Measurements from ENCODE around the gene FUOM. TPM values are rescaled to one million over a fixed set of nuclear protein-coding genes. Genes with fewer than 3 reads are reported as not detected.

Gene FUOM
- total and polyA plus RNA-seq, 9 of the 15 experiments (the other 6 are each of a cell fraction or from before 2014, with no cell fraction given), result 1.8 to 96.1 (median 27.0) TPM

DNA sequence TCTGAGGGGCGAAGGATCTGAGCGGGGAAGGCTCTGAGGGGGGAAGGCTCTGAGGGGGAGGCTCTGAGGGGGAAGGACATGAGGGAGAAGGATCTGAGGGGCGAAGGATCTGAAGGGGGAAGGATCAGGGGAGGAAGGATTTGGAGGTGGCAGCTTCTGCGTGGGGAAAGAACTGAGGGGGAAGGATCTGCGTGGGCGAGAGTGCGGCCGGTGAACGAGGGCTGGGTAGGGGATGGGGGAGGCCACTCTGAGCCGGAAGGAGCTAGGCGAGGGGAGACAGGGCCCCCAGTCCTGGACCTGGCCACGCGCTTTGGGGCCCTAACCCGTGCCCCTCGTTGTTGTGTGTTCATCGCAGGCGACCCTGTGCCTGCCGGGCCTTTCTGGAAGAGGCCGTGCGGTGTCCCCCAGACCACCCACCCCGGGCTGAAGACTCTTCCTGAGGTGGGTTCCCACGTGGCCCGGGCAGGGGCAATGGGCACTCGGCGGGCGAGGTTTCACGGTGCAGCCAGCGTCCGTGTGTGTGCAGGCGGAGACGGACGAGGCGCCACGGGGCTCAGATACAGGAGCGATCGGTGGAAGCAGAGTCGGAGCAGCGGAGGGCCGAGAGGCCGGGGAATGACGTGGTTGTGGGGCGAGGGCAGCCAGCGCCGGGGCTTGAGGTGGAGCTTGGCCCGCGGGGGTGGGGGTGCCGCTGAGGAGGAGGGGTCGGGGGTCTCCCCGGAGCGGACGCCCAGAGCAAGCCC is 23.1 kb downstream of the FUOM start:
- peak; percentile 88 for TF ChIP-seq EGR1 (conservative IDR thresholded peaks at IDR 0.05)
- no peak for TF ChIP-seq ZNF699 (CRISPR knock-in tag; IDR thresholded peaks at IDR 0.05; ENCODE audit: insufficient replicate concordance)
- peaks cover 0 to 31% of the 10 kb centered on the region in 2 experiments; a peak in 2 of 5 replicates for H3K4me1 ChIP-seq (replicated peaks in 1 of 2; ENCODE audit: control insufficient read depth in 2 of 2, insufficient read depth in 2 of 2, low read length in 2 of 2)
- WGBS (ENCODE audit: insufficient coverage, low coverage, missing lambda C conversion rate), result 8% methylated on average over 12 of the region's 51 CpGs
- CTCF ChIA-PET (ENCODE audit: low intra/inter-chr PET ratio), result no interaction called here
- FAIRE-seq (no peak), DNase-seq (ENCODE audit: extremely low read depth in 1 of 4, low spot score in 3 of 4) (no peak), ATAC-seq (peak; percentile 68)
- H3K79me2 ChIP-seq (ENCODE audit: control insufficient read depth, insufficient read depth, low read length), result no peaks in the 10 kb centered on the region
- H2AFZ ChIP-seq (ENCODE audit: low read depth, low read length), result 0 out of 2 replicates have a peak overlapping the region, but pooled peaks have one; percentile 24
- 0 out of 4 replicates have a peak overlapping the region, but pooled peaks of 1 of the 2 experiments have one; percentile 35 for H3K9ac ChIP-seq (ENCODE audit: insufficient read depth in 1 of 2, low read depth in 2 of 2, low read length in 2 of 2)
- no peaks in the 10 kb centered on the region for H3K36me3 ChIP-seq (ENCODE audit: control insufficient read depth, insufficient read depth, low read length)
- intact Hi-C loops (cut with micrococcal nuclease) (no loop called here), in situ Hi-C loops (cut with MboI) (loop anchor here (5.0 kb wide), 1 partner anchor 163 kb away; no protein-coding TSS in a partner anchor)
- no peaks in the 10 kb centered on the region for H3K9me1 ChIP-seq (ENCODE audit: control insufficient read depth, insufficient read depth, low read length)
- POLR2A ChIA-PET, result no interaction called here
- no TSS peak for BruUV-seq (replicated peaks)
- 0 out of 2 replicates have a peak overlapping the region, but pooled peaks have one; percentile 33 for H3K4me2 ChIP-seq (ENCODE audit: insufficient read depth, low read length)
- no peaks in the 10 kb centered on the region for H4K20me1 ChIP-seq (replicated peaks; ENCODE audit: control insufficient read depth, insufficient read depth, low read length)
- H3K27me3 ChIP-seq (ENCODE audit: control insufficient read depth in 2 of 2, insufficient read depth in 2 of 2, low read length in 2 of 2), result peaks cover 8 to 12% of the 10 kb centered on the region in 2 experiments; a peak in 4 of 5 replicates
- peak overlapping the region; percentile 22 for H3K4me3 ChIP-seq
- H3K27ac ChIP-seq (ENCODE audit: extremely low read depth, low read depth, low read length), result no peak overlapping the region
- no peaks in the 10 kb centered on the region for H3K9me3 ChIP-seq (replicated peaks; ENCODE audit: control insufficient read depth, insufficient read depth, low read depth, low read length)

- in situ Hi-C loops (cut with MboI), result loop anchor here (5.0 kb wide), 1 partner anchor 164 kb away; no protein-coding TSS in a partner anchor
- H3K4me1 ChIP-seq (replicated peaks in 1 of 2; ENCODE audit: control insufficient read depth in 2 of 2, insufficient read depth in 2 of 2, low read length in 2 of 2), result peaks cover 0 to 37% of the 10 kb centered on the region in 2 experiments; a peak in 2 of 5 replicates
- intact Hi-C loops (cut with micrococcal nuclease), result no loop called here
- H3K79me2 ChIP-seq (ENCODE audit: control insufficient read depth, insufficient read depth, low read length), result no peaks in the 10 kb centered on the region
- H3K9ac ChIP-seq (ENCODE audit: insufficient read depth in 1 of 2, low read depth in 2 of 2, low read length in 2 of 2), result no peak overlapping the region
- no peak overlapping the region for H3K4me3 ChIP-seq
- BruUV-seq (replicated peaks), result no TSS peak
- H3K27me3 ChIP-seq (ENCODE audit: control insufficient read depth in 2 of 2, insufficient read depth in 2 of 2, low read length in 2 of 2), result peaks cover 8 to 12% of the 10 kb centered on the region in 2 experiments; a peak in 4 of 5 replicates
- no peak for ATAC-seq
- CTCF ChIA-PET (ENCODE audit: low intra/inter-chr PET ratio), result interaction anchor here (0.6 kb wide), 1 partner anchor 116 kb away, joined by 4 read pairs; no protein-coding TSS in a partner anchor
- H4K20me1 ChIP-seq (replicated peaks; ENCODE audit: control insufficient read depth, insufficient read depth, low read length), result no peaks in the 10 kb centered on the region
- no peak overlapping the region for H3K4me2 ChIP-seq (ENCODE audit: insufficient read depth, low read length)
- WGBS (ENCODE audit: insufficient coverage, low coverage, missing lambda C conversion rate), result 13% methylated on average over 8 of the region's 30 CpGs
- no peak for FAIRE-seq
- DNase-seq (ENCODE audit: extremely low read depth in 1 of 4, low spot score in 3 of 4), result no peak
- H2AFZ ChIP-seq (ENCODE audit: low read depth, low read length), result no peak overlapping the region
- no peaks in the 10 kb centered on the region for H3K36me3 ChIP-seq (ENCODE audit: control insufficient read depth, insufficient read depth, low read length)
- POLR2A ChIA-PET, result no interaction called here
- no peak overlapping the region for H3K27ac ChIP-seq (ENCODE audit: extremely low read depth, low read depth, low read length)
- H3K9me1 ChIP-seq (ENCODE audit: control insufficient read depth, insufficient read depth, low read length), result no peaks in the 10 kb centered on the region
- no peaks in the 10 kb centered on the region for H3K9me3 ChIP-seq (replicated peaks; ENCODE audit: control insufficient read depth, insufficient read depth, low read depth, low read length)
- TF ChIP-seq SIN3A (IDR thresholded peaks at IDR 0.05; ENCODE audit: borderline replicate concordance in 2 of 2, control insufficient read depth in 1 of 2, low read depth in 2 of 2, low read length in 2 of 2) (no peak), BHLHE40 (IDR thresholded peaks at IDR 0.05; ENCODE audit: low read length) (no peak), TCF7 (IDR thresholded peaks at IDR 0.05; ENCODE audit: borderline replicate concordance) (no peak), CHAMP1 (IDR thresholded peaks at IDR 0.05) (no peak), JUN (IDR thresholded peaks at IDR 0.05; ENCODE audit: borderline replicate concordance, low read depth, low read length) (no peak), JUN (CRISPR knock-in tag; IDR thresholded peaks at IDR 0.05; ENCODE audit: borderline replicate concordance) (no peak), RFX7 (CRISPR knock-in tag; IDR thresholded peaks at IDR 0.05) (no peak)
Observed at GRCh38 chr10:133332936-133333699, 24.7 kb downstream of the FUOM start.

Measured in K562 (cell line).